ENCODE measurements around the gene CCDC3.

GRCh38 chr10:12898271-12898670 lies 103.2 kb downstream of the CCDC3 start:
- TF ChIP-seq EZH2phosphoT487 (IDR thresholded peaks at IDR 0.05; ENCODE audit: borderline replicate concordance, low read length) (no peak), CTCF (IDR thresholded peaks at IDR 0.05; ENCODE audit: low read depth, low read length, poor library complexity, severe bottlenecking) (no peak)

Data from DOHH2 (cell line).